Ishikawa (cell line): ENCODE data around the gene GNAT3.

Experiments used
- EGR1 ChIP-seq: IDR thresholded peaks from 2 replicates; pipeline ENCODE4 v1.6.1; 2012
- EP300 ChIP-seq: IDR thresholded peaks from 2 replicates; pipeline ENCODE4 v1.6.1; 2012; ENCODE audit warnings: borderline replicate concordance
- NFIC ChIP-seq: IDR thresholded peaks from 2 replicates; pipeline ENCODE4 v1.6.1; 2012
- TAF1 ChIP-seq: IDR thresholded peaks from 2 replicates; pipeline ENCODE4 v1.6.1; 2012; ENCODE audit warnings: low read depth, mild to moderate bottlenecking
- TEAD4 ChIP-seq: IDR thresholded peaks from 2 replicates; pipeline ENCODE4 v1.6.1; 2012
- YY1 ChIP-seq: IDR thresholded peaks from 2 replicates; pipeline ENCODE4 v1.6.1; 2012; ENCODE audit warnings: low read depth
- TF ChIP-seq, protein P1 (sequence below): IDR thresholded peaks from 2 replicates; pipeline ENCODE4 v1.6.1; 2012

DNA sequence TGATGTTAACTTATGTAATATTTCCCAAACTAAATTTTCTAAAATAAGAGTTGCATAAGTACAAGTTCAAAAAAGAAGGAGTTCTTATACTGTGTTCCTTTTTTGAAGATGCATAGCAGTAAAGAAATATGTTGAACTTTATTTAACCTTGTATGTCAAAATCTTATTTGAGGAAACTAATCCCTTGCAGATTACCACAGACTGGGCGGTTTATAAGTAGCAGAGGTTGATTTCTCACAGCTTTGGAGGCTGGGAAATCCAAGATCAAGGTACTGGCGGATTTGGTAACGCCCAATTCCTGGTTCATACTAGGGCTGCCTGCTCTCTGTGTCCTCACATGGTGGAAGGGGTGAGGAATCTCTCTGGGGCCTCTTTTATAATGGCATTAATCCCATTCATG lies 68.5 kb downstream of the GNAT3 start:
- no peak for TF ChIP-seq TAF1
- no peak for TF ChIP-seq EP300
- no peak for TF ChIP-seq TEAD4
- TF ChIP-seq, protein P1, sequence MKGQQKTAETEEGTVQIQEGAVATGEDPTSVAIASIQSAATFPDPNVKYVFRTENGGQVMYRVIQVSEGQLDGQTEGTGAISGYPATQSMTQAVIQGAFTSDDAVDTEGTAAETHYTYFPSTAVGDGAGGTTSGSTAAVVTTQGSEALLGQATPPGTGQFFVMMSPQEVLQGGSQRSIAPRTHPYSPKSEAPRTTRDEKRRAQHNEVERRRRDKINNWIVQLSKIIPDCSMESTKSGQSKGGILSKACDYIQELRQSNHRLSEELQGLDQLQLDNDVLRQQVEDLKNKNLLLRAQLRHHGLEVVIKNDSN, result no peak
- no peak for TF ChIP-seq EGR1
- no peak for TF ChIP-seq NFIC
- TF ChIP-seq YY1, result no peak
